Measurements from ENCODE around the gene APMAP.

The APMAP gene

GRCh38 chr20:24985802-24986201 is 6.7 kb downstream of the APMAP start:
- no peak for DNase-seq

GRCh38 chr20:24984961-24985640 is 7.5 kb downstream of the APMAP start:
- no peak for DNase-seq

- DNase-seq, result no peak
Observed at GRCh38 chr20:24983896-24984295, 8.7 kb downstream of the APMAP start.

- DNase-seq, result no peak
Observed at GRCh38 chr20:24981790-24982189, 10.8 kb downstream of the APMAP start.

- no peak for DNase-seq
Observed at GRCh38 chr20:24981282-24981681, 11.3 kb downstream of the APMAP start.

GRCh38 chr20:24980291-24981053 is 12.1 kb downstream of the APMAP start:
- DNase-seq, result no peak

- no peak for DNase-seq
Observed at GRCh38 chr20:24979036-24979960, 13.3 kb downstream of the APMAP start.

- DNase-seq, result no peak
Observed at GRCh38 chr20:24978513-24978912, 14.0 kb downstream of the APMAP start.

GRCh38 chr20:24977797-24978196 is 14.8 kb downstream of the APMAP start:
- DNase-seq, result no peak

GRCh38 chr20:24977336-24977735 is 15.2 kb downstream of the APMAP start:
- DNase-seq, result no peak

GRCh38 chr20:24972341-24972740 is 20.2 kb downstream of the APMAP start:
- DNase-seq, result no peak

GRCh38 chr20:24971376-24972101 is 21.0 kb downstream of the APMAP start:
- no peak for DNase-seq

GRCh38 chr20:24970754-24971153 is 21.8 kb downstream of the APMAP start:
- DNase-seq, result no peak

- DNase-seq, result no peak
Observed at GRCh38 chr20:24970030-24970553, 22.5 kb downstream of the APMAP start.

- no peak for DNase-seq
Observed at GRCh38 chr20:24969186-24970029, 23.1 kb downstream of the APMAP start.

GRCh38 chr20:24968278-24968800 is 24.2 kb downstream of the APMAP start:
- DNase-seq, result peak; percentile 85

- no peak for DNase-seq
Observed at GRCh38 chr20:24966317-24967012, 26.1 kb downstream of the APMAP start.

GRCh38 chr20:24965065-24965919 is 27.3 kb downstream of the APMAP start:
- no peak for DNase-seq

- DNase-seq, result no peak
Observed at GRCh38 chr20:24964506-24964840, 28.1 kb downstream of the APMAP start.
